ENCODE results near the gene CHCHD4. TPM values are rescaled to one million over a fixed set of nuclear protein-coding genes. Genes with fewer than 3 reads are reported as not detected.

The CHCHD4 gene
- total and polyA plus RNA-seq, 10 of the 15 experiments (the other 5 are each of a cell fraction or from before 2014, with no cell fraction given) = 21.0 to 46.8 (median 29.0) TPM

- TF ChIP-seq ZBTB40 (IDR thresholded peaks at IDR 0.05; ENCODE audit: borderline replicate concordance) (no peak), POU2F2 (IDR thresholded peaks at IDR 0.05; ENCODE audit: borderline replicate concordance, low read depth, low read length) (no peak), EGR1 (IDR thresholded peaks at IDR 0.05; ENCODE audit: borderline replicate concordance in 1 of 2, low read depth in 2 of 2, low read length in 2 of 2) (0 out of 3 replicates have a peak, but pooled peaks of 1 of the 2 experiments have one; percentile 31), RELA (IDR thresholded peaks at IDR 0.05; ENCODE audit: borderline replicate concordance, partially characterized antibody) (no peak), NFIC (IDR thresholded peaks at IDR 0.05; ENCODE audit: low read depth, low read length) (no peak), ETV6 (conservative IDR thresholded peaks at IDR 0.05 in 1 of 2, IDR thresholded peaks at IDR 0.05 in 1 of 2; ENCODE audit: borderline replicate concordance in 1 of 2, low read depth in 1 of 2) (no peak), NR2F1 (conservative IDR thresholded peaks at IDR 0.05) (no peak), NFXL1 (IDR thresholded peaks at IDR 0.05; ENCODE audit: borderline replicate concordance) (no peak), ELK1 (IDR thresholded peaks at IDR 0.05; ENCODE audit: low read depth, low read length) (no peak), NFYB (IDR thresholded peaks at IDR 0.05; ENCODE audit: insufficient read depth, low read depth, low read length) (no peak), KDM1A (IDR thresholded peaks at IDR 0.05; ENCODE audit: borderline replicate concordance) (no peak), BHLHE40 (IDR thresholded peaks at IDR 0.05; ENCODE audit: borderline replicate concordance in 1 of 2, low read depth in 2 of 2, low read length in 1 of 2) (no peak), RCOR1 (conservative IDR thresholded peaks at IDR 0.05; ENCODE audit: low read depth, low read length) (0 out of 2 replicates have a peak, but pooled peaks have one; percentile 67), STAT1 (conservative IDR thresholded peaks at IDR 0.05) (no peak), PKNOX1 (IDR thresholded peaks at IDR 0.05) (no peak), TCF7 (IDR thresholded peaks at IDR 0.05; ENCODE audit: borderline replicate concordance) (no peak), ZNF622 (IDR thresholded peaks at IDR 0.05) (no peak), BACH1 (IDR thresholded peaks at IDR 0.05; ENCODE audit: borderline replicate concordance) (no peak), JUND (IDR thresholded peaks at IDR 0.05; ENCODE audit: low read depth, low read length) (no peak), SUZ12 (IDR thresholded peaks at IDR 0.05; ENCODE audit: unreplicated experiment) (no peak)
- TF ChIP-seq, protein P1, sequence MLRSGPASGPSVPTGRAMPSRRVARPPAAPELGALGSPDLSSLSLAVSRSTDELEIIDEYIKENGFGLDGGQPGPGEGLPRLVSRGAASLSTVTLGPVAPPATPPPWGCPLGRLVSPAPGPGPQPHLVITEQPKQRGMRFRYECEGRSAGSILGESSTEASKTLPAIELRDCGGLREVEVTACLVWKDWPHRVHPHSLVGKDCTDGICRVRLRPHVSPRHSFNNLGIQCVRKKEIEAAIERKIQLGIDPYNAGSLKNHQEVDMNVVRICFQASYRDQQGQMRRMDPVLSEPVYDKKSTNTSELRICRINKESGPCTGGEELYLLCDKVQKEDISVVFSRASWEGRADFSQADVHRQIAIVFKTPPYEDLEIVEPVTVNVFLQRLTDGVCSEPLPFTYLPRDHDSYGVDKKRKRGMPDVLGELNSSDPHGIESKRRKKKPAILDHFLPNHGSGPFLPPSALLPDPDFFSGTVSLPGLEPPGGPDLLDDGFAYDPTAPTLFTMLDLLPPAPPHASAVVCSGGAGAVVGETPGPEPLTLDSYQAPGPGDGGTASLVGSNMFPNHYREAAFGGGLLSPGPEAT (IDR thresholded peaks at IDR 0.05; ENCODE audit: low read depth) = 0 out of 2 replicates have a peak, but pooled peaks have one; percentile 36
Measured at GRCh38 chr3:14125193-14126016, 735 bp upstream of the CHCHD4 start (continued).

All from GM12878 (cell line).